NCI-H1694 (cell line): ENCODE measurements around the gene SHB.

ENCODE experiments used
- DNase-seq: peaks from one replicate; lab custom pipeline; 2025; lab: John Stamatoyannopoulos, UW

Gene SHB

DNA sequence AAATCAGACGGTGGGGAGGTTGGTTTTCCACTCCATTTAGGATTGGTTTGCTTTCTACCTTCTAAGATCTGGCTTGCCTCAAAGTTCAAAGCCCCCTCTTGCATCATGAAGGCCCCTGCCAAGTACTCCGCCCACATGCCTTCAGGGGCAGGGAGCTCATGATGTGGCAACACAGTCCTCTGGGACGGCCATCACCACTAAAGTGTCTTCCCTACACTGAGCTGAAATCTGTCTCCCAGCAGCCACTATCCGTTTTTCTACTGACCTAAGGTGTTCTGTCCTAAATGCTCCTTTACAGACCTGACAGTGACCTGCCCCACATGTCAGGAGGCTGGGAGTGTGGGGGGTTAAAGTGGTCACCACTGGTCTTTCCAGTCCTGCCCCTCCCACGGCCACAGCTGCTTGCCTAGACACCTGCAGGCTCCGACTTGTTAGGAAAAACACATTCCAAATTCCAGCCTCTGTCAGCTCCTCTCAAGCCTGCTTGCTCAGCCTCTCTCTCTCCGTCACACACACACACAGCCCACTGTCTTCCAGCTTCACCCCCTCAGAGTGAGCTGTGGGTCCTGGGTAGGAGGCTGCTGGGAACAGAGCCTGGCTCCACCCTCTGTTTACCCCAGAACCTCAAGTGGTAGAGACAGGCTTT is 44.9 kb downstream of the SHB start:
- DNase-seq = no peak

DNA sequence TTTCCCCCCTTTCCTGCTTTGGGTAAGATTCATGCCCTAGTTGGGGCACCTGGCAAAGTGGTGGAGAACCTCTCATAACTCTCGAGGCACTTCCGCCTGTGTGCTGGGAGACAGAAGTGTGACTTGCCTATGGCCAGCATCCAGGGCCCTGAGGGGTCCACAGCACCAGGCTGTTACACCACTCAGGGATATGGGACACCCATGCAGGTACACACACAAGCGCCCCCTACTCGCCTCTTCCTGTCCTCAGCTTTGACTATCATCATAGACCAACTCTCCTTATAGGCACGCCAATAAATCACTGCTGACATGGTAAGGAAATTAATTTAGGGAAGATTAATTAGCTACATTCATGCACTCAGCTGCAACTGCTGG is 45.4 kb downstream of the SHB start:
- no peak for DNase-seq

DNA sequence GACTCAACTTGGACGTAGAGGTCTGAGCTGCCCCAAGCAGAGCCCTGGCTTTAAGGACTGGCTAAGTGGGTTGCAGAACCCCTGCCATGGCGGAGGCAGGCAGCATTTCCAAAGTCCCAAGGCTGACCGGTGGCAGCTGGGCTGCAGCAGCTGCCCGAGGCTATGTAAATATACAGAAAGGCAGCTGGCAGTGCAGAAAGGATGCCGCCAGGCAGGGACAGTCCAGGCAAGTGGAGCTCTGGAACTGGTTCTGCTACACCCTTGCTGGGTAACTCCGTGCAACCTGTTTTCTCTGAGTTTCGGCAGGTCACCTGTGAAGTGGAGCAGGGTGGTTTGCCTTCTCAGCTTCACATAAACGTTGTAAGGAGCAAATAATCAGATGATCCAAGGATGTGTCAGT is 46.0 kb downstream of the SHB start:
- no peak for DNase-seq

DNA sequence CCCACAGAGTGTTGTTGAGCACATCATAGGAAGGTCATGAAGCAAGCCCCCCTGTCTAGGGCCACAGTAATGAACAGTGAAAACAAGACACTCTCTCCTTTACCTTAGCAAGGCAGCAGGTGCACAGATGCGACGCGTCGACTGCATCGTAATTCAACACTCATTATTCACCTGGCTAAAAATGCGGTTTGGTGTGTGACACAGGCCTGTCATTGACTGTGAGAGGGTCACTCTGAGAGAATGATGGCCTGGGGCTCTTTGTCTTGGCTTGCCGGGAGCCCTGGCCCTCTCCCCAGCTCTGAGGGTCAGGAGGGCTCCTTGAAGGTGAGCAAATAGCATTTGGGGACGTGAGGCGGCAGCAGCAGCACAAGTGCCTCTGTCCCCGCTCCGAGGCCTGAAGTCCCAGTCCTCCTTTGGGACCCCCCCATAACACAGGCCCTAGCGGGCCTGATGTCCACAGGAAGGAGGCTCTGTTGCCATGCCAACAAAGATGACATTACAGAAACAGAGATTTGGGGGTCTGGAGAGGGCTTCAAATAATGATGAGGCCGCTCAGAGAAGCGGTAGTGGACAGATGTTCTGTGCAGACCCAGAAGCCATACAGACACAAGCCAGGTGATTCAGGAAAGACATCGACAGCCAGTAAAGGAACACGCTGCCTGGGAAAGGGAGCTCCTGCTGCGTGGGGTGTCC is 46.7 kb downstream of the SHB start:
- no peak for DNase-seq

DNA sequence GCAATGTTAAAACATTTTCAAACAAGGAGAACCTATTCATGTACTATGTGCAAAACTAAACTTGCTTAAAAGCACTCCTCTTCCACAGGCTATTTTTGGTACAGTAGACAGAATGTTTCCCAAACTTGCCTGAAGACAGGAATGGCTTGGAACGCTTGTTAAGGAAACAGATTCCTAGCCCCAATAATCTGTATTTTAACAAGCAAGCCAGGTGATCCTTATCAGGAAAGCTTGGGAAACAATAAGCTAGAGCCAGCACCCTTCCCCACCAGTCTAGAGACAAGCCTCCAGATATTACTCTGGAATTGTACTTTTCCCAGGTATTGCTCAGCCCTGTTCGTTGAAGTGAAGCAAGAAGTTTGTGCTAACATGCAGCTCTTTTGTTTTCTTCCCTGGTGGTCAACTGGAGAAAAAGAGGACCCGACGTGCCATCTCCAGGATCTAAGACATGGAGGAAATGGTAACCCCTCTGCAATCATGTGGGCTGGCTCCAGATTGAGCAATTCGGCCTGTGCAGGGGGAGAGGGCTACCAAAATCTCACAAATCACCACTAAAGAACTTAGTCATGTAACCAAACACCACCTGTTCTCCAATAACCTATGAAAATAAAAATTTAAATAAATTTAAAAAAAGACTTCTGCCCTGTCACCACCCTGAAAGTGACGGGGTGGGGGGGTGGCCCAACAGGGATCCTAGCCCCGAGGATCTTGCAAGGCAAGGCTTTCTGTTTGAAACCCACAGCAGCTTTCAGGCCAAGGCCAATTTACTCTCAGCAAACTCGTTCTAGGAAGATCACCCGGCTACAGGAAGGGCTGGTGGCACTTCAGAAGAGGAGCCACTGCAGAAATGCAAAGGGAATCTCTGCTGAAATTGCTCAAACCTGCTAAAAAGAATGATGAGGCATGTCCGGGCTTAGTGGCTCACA is 48.6 kb downstream of the SHB start:
- no peak for DNase-seq

DNA sequence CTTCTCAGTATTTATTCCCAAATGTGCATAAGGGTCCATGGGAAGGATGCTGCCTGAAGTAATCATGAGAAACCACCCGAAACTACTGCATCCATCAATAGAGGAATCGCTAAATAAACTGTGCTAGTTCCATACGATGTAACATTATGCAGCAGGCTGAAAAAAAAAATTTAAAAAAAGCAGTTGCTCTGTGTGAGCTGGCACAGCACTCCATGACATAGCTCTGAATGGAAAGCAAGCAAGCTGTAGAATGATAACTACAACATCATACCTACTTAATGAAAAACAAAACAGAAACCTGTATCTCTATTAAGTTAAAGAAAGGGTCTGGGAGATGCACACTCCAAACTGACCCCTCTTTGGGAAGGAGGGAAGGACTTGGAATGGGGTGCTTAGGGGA is 49.3 kb downstream of the SHB start:
- no peak for DNase-seq

DNA sequence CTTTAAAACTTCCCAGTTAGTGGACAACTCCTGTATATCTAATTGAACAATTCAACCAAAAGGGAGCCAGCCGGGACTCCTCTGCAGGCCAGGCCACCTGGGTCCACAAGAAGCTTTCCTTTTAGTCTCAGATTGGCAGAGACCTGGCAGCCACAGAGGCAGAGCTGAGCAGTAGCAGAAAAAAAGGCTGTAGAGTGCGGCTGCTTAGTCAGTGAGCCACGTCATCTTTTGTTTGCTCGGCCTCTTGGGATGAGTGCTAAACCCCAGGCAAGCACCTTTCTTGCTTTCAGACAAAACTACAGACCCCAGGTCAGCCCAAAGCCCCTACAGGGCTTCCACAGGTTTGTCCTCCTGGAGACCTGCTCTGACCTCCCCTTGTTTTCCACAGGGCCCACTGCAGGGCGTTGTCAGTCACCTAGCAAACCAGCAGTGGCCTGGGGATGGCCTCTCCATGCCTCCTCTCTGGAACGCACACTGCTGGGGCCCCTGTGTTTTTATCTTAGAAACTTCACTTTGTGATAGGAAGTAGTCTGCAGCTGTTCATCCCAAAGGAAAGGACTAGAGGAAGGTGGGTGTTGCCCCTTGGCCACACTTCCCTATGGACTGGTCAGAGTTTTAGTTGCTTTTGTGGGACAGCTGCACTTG is 49.9 kb downstream of the SHB start:
- DNase-seq = no peak

DNA sequence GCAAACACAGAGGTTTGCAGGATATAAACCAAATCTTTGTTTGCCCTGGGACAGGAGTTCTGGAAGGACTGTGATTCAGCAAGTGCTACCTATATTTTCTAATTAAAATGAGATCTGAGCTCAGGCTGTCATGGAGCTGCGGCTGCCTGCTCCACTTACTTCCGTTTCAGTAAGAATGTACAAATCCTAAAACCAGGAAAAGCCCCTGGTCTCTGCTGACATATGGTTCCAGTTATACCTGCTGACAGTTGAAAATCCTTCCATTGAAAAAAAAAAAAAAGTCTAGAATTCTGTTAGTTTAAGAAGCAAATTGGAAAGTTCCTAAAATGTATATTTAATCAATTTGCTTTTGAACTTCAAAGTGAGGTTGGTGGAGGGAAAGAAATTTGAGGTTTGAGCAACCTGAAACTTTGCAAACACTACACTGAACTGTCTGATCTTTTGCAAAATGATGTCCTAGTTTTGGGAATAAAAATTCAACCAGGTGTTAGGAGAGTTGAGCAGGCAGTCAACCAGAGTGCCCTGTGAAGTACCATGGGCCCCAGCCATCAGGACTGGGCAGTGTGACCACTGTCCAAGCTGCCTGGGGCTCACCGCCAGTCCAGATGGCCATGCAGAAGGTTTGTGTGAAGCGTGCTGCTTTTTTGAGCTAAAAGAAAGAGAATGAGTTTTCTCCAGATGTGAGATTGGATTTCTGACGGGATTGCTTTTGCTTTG is 50.6 kb downstream of the SHB start:
- DNase-seq = no peak

DNA sequence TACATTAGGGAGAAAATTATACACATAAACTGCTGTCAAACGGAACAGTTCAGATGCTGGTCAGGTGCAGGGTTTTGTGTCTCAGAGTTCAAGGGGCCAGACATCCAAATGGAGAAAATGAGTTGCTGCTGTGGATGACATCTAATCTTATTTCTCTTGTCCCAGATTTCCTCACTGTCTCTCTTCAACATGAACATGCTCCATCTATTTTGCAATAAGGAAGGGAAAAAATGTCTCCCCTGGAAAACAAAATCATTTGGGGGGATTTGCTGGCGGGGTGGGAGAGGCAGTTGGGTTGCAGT is 51.2 kb downstream of the SHB start:
- no peak for DNase-seq

DNA sequence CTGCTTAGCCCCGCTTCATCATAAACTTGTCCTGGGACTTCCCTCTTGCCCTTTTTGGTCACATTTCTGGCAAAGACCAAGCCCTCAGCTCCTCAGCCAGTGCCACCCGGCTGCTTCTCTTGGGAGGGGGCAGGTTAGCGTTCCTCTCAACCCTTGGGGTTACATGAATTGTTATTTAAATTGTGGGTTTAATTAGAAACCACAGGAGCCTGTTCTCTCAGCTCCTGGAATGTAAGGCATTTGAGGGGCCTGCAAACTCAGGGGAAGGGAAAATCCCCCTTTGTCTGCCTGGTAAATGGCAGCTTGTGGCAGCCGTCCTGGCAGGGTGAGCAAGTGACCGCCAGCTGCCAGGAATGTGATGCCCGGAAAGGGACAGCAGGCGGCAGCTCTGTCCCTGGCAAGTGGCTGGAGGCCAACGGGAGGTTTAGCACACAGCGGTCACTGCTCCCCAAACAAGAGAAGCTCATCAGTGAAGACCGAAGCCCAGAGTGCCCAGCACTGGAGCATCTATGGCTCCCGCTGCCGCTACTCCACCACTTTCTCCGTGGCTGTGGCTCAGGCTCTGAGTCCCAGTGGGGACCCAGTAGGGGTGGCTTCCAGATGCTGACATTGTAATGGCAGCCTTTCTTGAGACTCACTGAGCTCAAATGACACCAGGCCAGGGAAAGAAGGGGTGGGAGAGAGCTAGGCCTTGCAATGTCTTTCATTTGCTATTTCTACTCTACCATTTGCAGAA is 51.7 kb downstream of the SHB start:
- no peak for DNase-seq

DNA sequence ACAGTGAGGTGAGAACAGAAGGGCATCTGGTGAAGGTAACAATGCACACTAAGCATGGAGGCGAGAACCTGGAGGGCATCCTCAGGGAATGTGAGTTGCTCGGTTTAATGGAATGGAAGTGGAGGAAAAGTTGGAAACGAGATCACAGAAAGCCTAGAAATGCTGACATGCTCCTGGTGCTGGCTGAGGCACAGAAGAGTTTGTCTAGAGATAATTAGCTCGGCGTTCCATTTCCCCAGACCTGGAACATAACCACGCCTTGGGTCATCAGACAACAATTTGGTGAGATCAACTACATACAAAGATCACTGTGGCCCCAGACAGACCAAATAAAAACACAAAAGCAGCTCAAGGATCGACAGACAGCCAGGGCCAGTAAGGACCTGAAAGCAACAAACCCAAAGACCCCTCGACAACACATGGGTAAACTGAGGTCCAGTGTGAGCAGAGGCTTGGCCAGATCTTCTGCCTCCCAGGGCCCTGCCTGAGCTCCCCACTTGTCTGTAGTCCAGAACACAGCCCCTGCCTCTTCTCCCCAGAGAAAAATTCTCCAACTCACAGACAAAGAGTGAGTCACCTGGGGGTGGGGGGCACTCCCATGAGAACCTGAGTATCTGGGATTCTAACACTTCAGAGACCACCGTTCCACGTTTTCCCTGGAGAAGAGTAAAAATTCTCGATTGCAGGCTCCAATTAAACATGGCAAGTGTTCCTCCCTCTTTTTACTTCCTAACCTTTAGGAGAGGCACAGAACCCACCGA is 52.5 kb downstream of the SHB start:
- no peak for DNase-seq

DNA sequence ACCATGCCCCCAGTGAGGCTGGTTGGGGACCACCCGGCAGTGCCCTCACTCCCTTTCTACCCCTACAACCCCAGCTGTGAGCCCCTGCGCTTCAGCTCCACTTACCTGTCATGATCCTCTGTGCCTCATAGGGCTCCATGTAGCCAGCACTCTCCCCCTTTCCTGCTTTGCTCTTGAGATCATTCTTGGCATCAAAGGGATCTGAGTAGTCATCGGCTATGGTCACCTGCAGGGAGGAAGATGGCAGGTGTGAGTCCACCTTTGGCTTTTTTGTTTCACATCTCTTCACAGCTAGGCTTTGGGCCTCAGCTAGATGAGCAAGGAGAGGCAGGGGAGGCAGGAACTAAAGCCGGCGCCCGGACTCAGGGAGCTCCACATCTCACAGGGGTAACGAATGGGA is 53.1 kb downstream of the SHB start:
- no peak for DNase-seq

DNA sequence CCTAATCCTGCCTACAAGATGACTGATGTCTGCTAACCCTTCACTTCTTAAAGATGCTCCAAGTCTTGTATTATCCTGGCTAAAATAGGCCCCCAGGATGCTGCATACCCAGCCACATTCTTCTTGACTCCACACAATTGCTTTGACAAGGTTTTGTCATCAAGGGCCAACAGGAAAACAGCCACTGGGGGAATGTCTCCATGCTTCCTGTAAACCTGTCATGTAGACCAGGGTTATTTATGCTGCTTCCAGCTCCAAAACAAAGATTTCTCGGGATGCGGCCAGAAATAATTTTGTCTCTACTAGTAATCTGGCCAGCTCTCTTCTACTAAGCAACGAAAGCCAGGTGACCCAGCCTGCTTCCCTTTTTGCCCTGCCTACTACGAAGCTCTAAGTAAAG is 53.8 kb downstream of the SHB start:
- DNase-seq = no peak

DNA sequence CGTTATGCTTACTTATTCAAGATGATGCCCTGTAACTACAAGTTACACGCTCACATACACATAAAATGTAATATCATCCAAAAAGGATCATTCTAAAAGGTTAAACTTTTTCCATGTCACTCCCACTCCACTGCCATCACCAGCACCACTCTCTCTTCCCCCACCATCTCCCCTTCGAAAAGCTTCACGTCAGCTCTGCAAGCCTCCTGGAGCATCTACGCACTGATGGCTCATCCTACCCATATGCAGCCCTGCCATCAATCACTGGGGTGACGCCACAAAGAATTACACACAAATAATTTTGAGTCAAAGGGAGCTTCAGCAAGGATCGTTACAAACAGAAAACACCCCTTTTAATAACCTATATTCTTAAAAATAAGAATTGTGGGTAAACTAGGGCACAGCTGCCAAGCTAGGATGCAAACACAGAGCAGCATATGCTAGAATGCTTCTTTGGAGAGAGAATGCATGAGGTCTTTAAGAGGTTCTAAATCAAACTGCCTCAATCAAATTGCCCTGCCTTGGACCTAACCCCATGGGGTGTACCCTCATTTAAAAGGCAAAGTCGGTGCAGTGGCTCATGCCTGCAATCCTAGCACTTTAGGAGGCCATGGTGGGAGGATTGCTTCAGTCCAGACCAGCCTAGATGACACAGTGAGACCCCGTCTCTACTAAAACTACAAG is 56.1 kb downstream of the SHB start:
- no peak for DNase-seq

DNA sequence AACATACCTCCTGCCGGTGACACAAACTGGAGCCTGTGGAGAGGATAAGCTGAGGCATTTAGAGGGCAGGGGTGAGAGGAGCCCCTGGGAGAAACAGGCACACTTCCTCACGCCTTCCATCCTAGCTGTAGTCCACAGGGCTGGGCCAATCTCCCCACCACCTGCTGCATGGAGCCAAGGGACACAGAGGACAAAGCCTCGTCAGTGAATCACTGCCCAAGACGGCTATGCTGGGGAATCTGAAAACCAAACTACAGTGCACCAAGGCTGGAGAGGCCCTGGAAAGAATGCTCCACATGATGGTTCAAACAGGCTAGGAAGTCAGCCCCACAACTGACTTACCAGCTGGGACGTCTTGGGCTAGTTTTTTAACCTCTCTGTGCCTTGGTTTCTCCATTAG is 57.0 kb downstream of the SHB start:
- DNase-seq = no peak

DNA sequence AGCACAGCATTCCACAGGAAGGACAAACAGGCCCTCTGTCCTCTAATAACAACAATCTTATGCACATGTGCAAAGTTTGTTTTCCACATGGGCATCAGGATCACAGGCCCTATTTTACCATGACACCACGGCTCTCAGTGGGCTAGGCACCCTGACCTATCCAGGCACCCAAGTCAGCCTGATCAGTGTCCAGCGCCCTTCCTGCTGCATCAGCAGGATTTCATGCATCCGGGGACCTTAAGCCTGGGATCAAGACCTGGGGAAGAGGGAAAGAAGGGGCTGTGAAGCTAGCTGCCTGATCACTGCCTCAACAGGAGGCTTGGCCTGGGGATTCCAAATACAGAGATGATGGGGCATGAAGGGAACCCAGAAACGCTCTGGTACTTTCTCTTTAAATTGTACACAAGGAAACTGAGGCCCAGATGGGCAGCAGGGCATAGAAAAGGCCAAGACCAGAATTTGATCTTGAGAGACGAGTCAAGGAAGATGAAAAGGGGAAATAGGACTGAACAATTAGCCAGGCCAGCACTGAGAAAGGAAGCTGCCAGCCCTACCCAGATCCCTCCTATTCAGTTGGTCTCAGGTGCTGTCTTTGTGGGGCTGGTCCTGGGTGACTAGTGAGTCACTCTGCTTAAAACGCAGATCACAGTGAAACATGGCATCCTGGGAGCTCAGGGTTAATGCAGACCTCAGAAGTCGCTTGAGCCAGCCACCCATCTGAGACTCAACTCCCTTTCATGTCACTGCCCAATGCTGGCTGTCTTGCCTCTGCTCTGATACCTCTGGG is 57.9 kb downstream of the SHB start:
- DNase-seq = no peak

DNA sequence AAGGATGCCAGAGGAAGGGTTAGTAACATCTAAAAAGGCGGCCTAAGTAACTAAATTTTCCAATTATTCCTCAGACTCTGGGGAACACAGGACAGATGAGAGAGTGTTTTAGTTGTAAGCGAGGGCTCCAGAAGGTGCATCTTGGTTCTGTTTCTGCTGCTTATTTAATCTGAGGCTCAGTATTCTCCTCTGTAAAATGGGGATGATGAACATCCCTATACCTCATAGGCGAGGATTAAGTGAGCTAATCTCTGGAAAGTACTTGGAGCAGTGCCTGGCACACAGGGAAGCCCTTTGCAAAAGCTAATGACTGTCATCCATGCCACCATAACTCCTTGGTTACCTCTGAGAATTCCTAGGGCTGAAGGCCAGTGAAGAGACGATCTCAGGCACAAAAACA is 59.0 kb downstream of the SHB start:
- DNase-seq = no peak

DNA sequence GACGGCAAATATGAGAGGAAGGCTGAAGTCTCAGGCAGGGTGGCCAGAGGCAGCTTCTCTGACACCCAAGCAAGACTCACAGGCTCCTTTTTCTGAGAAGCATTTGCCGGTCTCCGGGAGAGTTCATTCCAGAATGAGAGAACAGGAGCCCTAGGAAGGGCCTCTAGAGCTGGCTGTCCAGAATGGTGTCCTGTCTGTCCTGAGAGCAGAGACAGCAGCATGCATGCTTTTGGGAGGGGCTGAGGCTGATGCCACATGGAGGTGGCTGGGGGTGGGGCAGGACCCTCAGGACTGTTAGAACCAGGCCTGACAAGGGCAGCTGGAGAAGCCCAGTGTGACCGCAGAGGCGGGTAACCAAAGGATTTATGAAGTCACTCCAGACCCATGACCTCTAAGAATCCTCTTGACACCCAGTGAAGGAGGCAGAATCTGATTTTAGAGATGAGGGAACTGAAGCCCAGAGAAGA is 60.0 kb downstream of the SHB start:
- no peak for DNase-seq
